Ureter (tissue), 1 donor: ENCODE results near the gene TMEM151B. TPM values are rescaled to one million over a fixed set of nuclear protein-coding genes. Genes with fewer than 3 reads are reported as not detected.
"Not testable (repeated sequence)": the region's sequence is repeated elsewhere in the genome, so short reads cannot be mapped to it uniquely, and the experiment has no call there.

Source experiments
- DNase-seq: peaks from one replicate; pipeline ENCODE4 v3.0.0-alpha.2; 2020; ENCODE audit warnings: low spot score
- total RNA-seq: library from RNA; stranded (reverse); gene quantifications from one replicate; pipeline ENCODE4 v1.2.4, GENCODE V29; 2023
- donor health status: DM: yes; HTN: yes; CAD: no.

Gene TMEM151B
- not detected for total RNA-seq

DNA sequence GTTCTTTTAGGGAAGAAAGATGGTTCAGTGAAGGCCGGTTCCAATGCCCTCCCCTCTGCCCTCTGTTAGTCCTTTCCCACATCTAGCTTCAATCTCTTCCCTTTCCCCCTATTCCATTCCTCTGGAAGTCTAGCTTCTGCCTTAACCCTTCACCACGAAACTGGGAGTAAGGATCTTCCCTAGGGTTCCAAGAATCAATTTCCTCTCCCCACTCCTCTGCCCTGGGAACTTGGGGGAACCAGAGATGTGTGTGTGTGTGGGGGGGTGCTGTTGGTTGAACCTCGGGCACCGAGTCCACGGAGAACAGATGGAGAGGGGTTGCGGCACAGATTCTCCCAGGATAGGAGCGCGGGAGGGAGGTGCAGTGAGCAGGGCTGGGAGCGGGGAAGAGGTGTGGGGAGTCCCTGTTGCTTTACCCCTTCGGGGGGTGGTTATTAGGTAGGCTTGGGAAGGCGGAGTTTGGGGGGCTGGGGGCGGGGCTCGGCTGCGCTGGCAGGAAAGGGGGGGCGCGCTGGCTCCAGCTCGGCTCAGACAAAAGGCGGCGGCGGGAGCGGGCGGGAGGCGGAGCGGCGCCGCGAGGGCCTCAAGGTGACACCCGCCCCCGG lies at the start of gene TMEM151B:
Gene TMEM151B, plus strand, starts transcription at position 530 of the 605 bp plus-strand sequence. CDS start 293 bp downstream, outside the sequence.
- no peak for DNase-seq

DNA sequence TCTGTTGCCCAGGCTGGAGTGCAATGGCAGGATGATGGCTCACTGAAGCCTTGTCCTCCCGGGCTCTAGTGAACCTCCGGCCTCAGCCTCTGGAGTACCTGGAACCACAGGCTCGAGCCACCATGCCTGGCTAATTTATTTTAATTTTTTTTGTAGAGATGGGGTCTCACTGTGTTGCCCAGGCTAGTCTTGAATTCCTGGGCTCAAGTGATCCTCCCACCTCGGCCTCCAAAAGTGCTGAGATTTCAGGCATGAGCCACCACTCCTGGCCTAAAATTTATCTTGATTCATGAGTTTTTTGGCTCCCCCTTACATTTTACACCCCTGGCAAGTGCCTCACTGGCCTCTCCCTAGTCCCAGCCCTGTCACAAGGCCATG lies 49.3 kb upstream of the TMEM151B start:
- no peak for DNase-seq

DNA sequence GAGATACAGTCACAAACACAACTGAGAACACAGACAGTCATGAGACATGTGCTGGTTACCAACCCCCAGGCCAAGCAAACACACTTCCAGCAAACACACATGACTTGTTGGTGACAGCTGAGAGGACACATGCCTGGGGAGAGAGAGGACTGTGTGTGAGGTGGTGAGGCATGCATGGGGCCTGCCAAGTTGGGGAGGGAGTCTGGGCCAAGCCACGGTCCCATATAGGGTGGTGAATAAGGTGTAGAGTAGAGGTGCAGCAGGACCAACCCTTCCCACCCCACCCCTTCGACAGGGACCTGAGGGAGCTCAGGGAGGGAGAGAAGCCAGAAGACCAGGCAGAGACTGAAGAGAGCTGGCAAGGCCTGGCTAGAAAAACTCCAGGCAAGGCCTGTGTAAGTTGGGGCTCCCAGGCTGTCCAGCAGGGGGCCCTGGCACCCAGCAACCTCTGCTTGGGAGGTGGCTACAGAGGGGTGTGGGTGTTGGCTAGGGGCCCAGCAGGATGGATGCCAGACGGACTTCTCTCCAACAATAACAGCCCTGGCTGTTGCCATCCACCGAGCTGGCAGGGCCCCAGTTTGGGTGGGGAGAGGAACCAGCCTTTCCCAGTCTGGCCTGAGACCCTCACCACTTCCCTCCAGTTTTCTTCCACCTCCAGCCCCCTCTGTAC lies 48.8 kb upstream of the TMEM151B start:
- peak; percentile 94 for DNase-seq

DNA sequence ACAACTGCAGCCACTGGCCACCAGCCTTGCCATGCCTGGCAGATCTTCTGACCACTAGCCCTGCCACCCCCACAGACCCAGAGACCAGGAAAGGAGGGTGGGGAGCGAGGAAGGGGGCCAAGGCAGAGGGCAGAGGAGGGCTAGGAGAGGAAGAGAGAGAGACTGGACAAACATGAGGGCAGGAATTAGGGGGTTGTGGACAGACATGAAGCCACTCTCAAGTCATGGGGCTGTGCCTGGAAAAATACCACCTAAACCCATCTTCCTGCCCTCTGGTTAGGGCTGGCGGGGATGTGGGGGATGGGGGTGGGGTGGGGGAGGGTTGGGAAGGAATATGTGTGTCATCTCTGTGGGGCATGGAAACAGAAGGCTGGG lies 48.3 kb upstream of the TMEM151B start:
- DNase-seq, result no peak

DNA sequence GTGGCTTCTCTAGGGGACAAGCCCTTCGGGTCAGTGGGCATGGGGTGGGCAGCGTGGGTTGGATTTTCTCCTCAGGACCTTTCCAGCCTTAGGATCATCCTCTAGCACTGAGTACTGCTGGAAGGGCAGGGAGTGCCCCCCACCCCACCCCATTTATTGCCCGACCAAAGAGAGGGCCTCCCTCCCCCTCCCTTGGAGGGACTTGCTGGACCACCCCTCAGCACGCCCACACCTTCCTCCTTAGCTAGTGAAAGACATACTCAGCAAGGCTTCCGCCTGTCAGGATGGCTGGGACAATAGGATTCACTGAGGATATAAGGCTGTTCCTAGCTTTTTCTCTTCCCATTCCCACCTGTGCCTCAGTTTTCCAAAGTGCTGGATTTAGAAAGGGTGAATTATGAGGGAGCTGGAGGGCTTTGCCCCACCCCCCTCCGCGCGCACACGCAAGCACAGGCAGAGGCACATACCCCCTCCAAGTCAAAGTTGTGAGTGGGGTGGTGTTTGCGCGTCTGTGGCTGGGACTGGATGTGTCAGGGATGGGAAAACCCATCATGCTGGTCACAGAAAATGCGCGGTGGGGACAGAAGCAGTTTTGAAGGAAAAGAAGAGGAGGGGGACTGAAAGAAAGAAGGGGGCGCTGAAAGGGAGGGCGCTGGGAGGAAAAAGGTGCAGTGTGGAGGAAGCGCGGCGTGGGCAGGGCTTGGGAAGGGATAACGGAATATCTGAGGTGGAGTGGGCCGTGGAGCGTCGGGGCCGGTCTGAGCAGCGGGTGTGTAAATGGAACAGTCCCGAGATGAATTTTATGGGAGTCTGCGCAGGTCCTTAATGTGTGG lies 47.5 kb upstream of the TMEM151B start:
- DNase-seq, result no peak

DNA sequence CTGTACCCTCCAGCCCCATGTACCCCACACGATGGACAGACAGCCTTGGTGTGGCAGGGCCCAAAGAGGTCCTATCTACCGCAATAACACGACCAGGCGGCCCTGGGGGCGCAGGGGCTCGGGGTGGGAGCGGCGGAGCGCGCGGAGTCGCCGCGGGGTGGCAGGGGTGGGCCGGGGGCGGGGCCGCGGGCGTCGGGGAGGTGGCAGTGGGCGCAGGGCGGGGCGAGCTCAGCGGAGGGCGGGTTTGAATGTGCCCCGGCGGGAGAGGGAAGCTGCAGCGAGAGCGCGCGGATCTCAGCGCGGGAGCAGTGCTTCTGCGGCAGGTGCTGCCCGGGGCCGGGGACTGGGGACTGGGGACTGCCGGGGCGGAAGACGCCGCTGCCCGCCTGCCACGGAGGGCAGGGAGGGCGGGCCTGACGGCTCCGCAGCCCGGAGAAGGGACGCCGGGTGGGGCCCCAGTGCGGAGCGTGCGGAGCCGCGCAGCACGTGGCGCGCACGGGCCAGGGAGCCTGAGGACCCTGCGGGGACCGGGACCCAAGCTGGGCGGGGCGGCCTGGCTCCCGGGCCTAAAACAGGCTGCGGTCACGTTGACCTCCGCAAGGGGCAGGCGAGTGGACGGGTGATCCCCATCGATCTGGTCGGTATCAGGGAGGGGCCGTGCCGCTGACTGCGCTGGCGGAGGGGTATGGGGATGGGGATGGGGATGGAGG lies 46.8 kb upstream of the TMEM151B start, which contains the start of gene SLC29A1:
Gene SLC29A1, plus strand, starts transcription at position 277 of the 710 bp plus-strand sequence. CDS start 3,719 bp downstream, outside the sequence.
- DNase-seq, result peak; percentile 83

DNA sequence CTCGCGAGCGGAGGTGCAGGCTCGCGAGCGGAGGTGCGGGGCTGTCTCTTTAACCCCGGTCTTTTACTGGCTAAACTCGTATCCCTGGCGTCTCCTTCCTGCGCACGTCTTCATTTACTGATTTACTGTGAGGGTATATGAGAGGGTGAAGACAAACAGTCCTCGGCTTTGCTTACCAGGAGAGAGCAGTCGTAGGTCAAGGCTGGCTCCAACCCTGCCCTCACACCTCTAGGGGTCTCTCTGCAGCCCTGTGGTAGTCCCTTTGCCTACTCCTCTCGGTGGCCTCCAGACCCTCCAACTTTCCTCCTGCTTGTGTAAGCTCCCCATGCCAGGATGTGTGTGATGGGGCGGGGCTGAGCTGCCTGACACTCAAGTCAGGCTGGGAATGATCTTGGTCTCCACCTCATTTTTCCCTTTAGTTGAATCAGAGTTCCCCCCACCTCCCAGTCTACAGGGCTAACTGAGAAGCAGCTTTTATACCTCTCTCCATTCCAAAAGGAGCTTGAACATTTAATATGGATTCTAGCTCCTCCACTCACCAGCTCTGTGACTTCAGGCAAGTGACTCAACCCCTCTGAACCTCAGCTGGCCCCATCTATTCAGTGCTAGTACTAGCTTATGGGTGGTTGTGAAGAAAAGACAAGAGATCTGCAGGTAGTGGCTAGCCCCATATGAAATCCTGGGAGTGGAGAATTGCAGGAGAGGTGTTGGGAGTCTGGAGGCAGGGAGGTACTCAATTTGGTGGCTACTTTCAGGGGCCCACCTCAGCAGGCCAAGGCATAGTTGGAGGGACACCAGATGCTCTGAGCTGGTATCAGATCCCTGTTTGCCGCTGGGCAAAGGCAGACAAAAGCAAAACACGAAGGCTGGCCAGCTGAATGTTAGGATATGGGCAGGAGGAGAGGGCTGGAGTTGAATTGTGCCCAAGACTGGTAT lies 46.0 kb upstream of the TMEM151B start:
- no peak for DNase-seq

DNA sequence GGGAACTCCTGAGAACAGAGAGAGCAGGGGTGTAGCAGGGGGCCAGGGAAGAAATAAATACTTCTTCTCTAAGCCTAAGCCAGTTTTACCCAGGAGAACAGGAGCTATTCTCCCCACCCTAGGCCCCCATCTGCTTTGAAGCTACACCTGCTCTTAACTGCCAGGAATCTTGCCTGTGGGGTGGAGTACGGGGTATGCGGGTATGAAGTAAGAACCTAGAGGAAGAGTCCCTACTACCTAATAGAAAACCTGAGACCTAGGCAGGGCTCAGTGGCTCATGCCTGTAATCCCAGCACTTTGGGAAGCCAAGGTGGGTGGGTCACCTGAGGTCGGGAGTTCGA lies 45.3 kb upstream of the TMEM151B start:
- DNase-seq, result no peak

DNA sequence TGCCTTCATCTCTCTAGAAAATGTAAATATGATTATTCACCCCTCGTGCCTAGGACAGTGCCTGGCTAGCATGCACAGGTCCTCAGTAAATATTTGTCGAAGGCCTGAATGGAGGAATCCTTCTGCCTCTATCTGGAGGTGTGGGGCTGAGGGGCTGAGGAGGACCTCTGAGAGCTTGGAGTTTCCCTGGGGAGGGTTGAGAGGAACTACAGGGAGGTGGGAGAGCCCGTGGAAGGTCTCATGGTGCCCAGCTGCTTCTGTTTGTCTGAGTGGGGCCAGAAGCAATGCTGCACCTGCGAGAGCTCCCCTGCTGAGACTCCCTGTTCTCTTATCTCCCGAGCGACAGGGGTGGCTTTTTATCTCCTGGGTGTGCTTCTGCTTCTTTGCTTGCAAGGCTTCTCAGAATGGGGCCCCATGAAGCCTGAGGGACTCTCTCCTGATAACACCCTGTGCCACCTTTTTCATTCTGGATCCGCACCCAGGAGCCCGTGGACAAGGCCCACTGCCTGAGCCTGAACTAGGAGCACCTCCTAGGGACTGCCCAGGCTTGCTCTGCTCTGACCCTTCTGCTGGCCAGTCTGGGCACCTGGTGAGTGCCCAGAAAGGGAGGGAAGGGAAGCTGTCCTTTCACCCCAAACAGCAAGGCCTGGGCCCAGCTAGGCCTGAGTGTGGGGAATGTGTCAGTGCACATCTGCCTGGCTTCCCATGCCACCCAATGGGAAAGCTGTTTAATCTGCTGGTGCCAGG lies 44.5 kb upstream of the TMEM151B start:
- no peak for DNase-seq

DNA sequence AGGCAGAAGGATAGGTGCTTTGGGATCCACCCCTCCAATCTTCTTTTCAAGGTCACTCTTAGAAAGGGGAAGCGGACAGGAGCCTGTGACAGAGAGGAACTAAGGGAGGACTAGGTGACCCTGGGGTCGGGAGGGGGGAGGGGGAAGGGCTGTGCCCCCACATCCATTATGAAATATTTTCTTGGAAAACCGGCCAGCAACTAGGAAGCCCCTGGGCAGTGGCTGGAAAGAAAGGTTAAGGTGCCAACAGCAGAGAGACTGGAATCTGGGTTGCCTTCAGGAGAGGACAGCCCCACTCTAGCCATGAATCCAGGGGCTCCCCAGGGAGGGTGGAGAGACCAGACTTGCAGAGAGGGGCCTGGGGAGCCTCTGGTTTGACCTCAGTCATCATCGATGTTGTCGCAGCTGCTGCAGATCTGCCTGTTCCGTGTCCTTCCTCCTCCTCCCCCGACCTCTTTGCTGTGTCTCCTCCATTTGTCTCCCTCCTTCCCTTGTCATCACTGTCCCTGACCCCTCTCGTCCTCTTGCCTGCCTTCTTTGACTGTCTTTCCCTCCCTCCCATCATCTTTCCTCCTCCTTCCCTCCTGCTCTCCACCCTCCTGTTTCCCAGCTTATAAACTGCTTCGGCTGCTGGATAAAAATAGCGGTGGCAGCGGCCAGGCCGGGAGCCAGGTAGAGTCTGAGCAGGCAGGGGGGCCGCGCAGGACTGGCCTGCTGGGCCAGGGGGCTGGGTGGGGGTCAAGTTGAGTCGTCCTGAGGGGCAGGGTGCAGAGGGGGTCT lies 43.7 kb upstream of the TMEM151B start:
- no peak for DNase-seq

DNA sequence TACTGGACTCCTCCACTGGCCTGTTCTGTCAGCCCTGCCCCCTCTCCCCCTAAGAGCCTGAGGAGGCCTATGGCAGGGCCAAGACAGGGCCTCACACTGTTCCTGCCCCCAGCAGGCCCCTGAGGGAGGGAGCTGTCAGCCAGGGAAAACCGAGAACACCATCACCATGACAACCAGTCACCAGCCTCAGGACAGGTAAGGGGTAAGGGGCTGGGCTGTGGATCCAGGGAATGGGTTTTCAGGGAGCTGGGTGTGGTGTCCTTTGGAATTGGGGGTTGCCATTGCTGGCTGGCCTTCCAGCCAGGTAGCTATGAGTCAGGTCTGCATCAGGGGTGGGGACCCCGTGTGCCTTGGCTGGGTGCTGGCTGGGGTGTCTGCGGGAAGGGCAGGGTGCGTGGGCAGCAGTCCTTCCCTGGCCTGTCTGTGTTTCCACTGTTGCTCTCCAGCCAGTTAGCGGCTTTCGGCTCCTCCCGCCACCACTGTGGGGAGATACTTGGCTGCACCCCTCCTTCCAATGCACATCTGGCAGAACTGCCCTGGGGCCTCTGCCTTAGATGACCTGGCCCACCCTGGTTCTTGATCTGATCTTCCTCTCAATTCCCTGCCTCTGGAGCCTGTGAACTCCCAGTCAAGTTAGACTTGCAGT lies 43.0 kb upstream of the TMEM151B start:
- no peak for DNase-seq

DNA sequence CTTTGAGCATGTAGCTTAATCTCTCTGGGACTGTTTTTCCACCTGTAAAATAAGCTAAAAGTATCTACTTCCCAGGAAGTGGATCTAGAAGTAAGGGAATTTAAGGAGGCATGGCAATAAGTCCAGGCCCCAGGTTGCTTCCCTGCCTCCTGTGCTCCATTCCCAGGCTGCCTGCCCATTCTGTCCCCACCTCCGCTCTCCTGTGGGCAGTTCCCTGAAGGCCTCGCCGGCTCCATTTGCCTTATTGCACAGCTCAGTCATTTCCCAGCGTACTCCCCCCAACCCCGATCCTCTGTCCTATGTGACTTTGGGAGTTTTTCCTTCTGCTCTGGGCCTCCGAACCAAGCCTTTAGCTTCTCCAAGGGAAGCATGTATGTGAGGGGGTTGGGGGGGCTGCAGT lies 42.2 kb upstream of the TMEM151B start:
- no peak for DNase-seq

DNA sequence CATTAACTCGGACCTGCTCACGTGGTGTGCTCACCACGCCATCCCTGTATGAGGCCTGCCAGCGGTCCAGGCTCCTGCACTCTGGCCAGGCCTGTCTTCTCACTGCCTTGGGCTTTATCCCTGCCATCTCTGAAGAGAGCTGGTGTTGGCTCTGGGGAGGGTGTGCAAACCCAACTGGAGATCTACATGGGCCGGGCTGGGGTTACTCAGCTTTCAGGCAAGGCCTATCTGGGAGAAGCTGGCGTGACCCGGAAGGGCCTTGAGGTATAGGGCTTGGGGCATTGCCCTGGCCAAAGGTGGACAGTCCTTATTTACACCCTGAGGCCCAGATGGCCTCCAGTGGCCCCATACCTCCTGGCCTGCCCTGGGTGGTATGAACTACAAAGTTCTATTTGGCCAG lies 41.8 kb upstream of the TMEM151B start:
- DNase-seq, result no peak

DNA sequence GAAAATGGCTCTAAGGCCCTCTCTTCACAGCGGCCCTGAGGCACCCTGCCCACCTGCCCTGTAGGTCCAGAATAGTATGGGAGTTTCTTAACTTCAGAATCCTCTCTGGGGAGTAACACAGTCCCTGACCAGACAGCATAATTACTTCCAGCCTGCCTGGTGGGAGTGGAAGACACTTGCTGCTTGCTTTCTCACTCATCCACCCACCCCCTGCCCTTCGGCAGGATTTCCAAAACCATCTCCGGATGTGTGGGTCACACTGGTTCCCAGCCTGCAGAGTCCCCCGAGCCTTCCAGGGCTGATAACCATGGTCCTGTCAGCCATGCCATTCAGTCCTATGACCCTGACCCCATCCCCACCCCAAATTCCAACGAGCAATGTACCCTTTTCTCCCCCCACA lies 41.4 kb upstream of the TMEM151B start:
- no peak for DNase-seq

DNA sequence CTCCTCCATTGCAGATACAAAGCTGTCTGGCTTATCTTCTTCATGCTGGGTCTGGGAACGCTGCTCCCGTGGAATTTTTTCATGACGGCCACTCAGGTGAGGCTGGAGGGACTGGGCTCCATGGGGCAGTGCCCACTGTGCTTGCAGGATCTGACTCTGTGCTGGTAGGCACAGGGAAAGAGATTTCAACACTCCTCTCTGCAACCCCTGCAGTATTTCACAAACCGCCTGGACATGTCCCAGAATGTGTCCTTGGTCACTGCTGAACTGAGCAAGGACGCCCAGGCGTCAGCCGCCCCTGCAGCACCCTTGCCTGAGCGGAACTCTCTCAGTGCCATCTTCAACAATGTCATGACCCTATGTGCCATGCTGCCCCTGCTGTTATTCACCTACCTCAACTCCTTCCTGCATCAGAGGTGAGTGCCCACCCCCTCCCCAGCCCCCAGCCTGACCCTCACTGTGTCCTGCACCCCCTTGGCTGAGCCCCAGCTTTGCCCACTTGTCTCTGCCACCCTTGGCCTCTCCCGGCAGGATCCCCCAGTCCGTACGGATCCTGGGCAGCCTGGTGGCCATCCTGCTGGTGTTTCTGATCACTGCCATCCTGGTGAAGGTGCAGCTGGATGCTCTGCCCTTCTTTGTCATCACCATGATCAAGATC lies 40.7 kb upstream of the TMEM151B start:
- no peak for DNase-seq

DNA sequence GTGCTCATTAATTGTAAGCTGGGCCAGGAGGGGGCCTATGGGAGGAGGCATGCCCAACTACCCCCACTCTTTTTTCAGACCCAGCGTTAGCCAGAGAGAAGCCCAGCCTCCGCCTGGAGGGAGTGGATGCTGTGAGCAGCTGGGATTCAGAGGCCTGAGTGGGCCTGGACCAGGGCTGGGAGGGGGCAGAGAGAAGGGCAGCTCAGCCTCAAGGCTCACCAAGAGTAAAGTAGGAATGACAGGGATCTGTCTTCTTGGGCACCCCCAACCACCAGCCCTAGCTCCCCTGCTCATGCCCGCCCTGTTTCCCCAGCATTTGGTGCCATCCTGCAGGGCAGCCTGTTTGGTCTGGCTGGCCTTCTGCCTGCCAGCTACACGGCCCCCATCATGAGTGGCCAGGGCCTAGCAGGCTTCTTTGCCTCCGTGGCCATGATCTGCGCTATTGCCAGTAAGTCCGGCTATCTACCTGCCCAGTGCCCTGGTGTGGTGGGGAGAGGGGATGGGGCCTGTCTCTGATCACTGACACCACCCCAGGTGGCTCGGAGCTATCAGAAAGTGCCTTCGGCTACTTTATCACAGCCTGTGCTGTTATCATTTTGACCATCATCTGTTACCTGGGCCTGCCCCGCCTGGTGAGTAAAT lies 40.1 kb upstream of the TMEM151B start:
- DNase-seq, result no peak

DNA sequence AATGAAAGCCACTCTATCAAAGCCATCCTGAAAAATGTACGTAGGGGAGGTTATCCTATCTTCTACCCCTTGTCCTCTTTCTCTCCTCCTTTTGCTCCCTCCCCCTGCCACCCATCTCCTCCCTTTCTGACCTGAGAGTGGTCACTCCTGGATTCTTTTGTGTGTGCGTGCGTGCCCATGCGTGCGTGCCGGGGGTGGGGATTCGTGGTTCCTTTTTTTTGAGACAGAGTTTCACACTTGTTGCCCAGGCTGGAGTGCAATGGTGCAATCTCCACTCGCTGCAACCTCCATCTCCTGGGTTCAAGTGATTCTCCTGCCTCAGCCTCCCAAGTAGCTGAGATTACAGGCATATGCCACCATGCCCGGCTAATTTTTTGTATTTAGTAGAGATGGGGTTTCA lies 38.8 kb upstream of the TMEM151B start:
- not testable (repeated sequence) for DNase-seq
